ENCODE results near the gene SCAMP4. TPM values are rescaled to one million over a fixed set of nuclear protein-coding genes. Genes with fewer than 3 reads are reported as not detected.

Gene SCAMP4
- total RNA-seq, 1 donor: 70.6 TPM

DNA sequence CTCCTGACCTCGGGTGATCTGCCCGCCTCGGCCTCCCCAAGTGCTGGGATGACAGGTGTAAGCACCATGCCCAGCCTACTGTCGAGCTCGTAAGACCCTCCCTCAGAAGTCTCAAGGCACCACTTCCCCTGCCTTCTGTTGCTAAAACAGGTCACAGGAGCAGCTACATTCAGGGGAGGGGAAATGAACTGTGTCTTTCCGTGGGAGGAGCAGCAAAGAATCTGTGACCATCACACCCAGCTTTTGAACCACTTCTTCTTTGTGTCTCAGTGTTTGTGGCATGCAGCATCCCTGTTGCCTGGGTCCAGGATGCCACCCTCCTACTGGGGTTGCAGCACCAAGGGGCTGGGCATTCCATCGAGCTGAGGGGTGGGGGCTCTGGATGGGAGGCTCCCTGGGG, 28.0 kb downstream of the SCAMP4 start:
- Histone ChIP-seq H3K4me2 (ENCODE audit: insufficient read depth, low read length) (no peak overlapping the region), H3K4me3 (ENCODE audit: insufficient read depth, low read length) (no peak overlapping the region), H3K4me1 (ENCODE audit: insufficient read depth, low read length) (peaks cover 9% of the 10 kb centered on the region), H3K27ac (ENCODE audit: low read depth, low read length) (no peak overlapping the region), H2AFZ (ENCODE audit: low read length) (no peak overlapping the region), H3K9me3 (ENCODE audit: low read depth, low read length) (no peaks in the 10 kb centered on the region), H3K79me2 (ENCODE audit: insufficient read depth, low read length) (no peaks in the 10 kb centered on the region), H4K20me1 (ENCODE audit: insufficient read depth, low read length) (no peaks in the 10 kb centered on the region), H3K27me3 (ENCODE audit: insufficient read depth, low read length) (no peaks in the 10 kb centered on the region), H3K36me3 (ENCODE audit: insufficient read depth, low read length) (no peaks in the 10 kb centered on the region)
- TF ChIP-seq, protein P1, sequence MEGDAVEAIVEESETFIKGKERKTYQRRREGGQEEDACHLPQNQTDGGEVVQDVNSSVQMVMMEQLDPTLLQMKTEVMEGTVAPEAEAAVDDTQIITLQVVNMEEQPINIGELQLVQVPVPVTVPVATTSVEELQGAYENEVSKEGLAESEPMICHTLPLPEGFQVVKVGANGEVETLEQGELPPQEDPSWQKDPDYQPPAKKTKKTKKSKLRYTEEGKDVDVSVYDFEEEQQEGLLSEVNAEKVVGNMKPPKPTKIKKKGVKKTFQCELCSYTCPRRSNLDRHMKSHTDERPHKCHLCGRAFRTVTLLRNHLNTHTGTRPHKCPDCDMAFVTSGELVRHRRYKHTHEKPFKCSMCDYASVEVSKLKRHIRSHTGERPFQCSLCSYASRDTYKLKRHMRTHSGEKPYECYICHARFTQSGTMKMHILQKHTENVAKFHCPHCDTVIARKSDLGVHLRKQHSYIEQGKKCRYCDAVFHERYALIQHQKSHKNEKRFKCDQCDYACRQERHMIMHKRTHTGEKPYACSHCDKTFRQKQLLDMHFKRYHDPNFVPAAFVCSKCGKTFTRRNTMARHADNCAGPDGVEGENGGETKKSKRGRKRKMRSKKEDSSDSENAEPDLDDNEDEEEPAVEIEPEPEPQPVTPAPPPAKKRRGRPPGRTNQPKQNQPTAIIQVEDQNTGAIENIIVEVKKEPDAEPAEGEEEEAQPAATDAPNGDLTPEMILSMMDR (IDR thresholded peaks at IDR 0.05; ENCODE audit: extremely low read depth, low read depth, low read length): no peak
- DNase-seq (ENCODE audit: insufficient read length, low spot score, missing footprints): no peak

DNA sequence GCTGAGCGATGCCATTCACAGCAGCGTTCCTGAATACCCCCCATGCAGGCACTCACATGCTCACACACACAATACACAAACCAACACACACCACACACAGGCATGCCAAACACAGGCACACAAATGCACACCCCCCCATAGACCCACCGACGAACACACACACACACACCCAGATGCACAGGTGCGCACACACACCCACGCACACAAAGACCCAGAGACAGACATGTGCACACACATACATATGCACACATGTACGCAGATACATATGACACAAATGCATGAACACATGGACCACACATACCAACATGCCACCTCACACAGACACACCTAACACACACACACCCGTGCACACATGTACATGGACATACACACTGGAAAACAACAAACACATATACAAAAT, 28.7 kb downstream of the SCAMP4 start:
- H3K27ac ChIP-seq (ENCODE audit: low read depth, low read length): no peak overlapping the region
- H3K4me2 ChIP-seq (ENCODE audit: insufficient read depth, low read length): no peak overlapping the region
- peak; percentile 73 for DNase-seq (ENCODE audit: insufficient read length, low spot score, missing footprints)
- H2AFZ ChIP-seq (ENCODE audit: low read length): no peak overlapping the region
- H3K79me2 ChIP-seq (ENCODE audit: insufficient read depth, low read length): no peaks in the 10 kb centered on the region
- no peaks in the 10 kb centered on the region for H3K36me3 ChIP-seq (ENCODE audit: insufficient read depth, low read length)
- H3K4me1 ChIP-seq (ENCODE audit: insufficient read depth, low read length): peaks cover 9% of the 10 kb centered on the region
- no peak overlapping the region for H3K4me3 ChIP-seq (ENCODE audit: insufficient read depth, low read length)
- no peaks in the 10 kb centered on the region for H3K9me3 ChIP-seq (ENCODE audit: low read depth, low read length)
- no peaks in the 10 kb centered on the region for H3K27me3 ChIP-seq (ENCODE audit: insufficient read depth, low read length)
- no peaks in the 10 kb centered on the region for H4K20me1 ChIP-seq (ENCODE audit: insufficient read depth, low read length)
- TF ChIP-seq, protein P1 (IDR thresholded peaks at IDR 0.05; ENCODE audit: extremely low read depth, low read depth, low read length): no peak

DNA sequence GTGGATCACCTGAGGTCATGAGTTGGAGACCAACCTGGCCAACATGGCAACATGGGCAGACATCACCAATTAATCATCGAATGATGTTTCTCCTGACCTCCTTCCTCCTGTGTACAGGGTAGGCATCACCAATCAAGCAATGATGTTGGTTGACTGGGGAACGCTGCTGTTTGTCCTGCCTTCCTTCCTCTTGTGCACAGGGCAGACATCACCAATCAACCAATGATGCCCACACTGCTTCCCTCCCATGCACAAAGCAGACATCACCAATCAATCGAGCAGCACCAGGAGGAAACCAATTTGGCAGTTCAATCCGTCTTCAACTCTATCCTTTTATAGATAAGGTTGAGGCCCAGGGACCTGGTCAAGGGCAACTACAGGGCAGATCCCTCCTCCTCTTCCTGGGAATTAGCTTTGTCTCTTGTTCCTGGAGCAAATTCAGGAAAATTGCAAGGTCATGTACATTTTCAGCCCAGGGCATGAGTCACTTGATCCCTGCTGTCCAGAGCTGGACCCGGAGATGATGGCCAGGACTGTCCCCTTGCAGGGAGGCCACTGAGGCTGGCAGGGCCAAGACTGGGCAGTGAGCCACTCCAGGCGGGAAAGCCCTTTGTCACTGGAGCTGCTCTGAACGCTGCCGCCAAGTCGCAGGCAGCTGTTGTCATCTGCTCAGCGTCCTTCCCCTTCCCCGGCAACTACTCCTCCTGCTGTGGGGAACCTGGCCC, 30.4 kb downstream of the SCAMP4 start:
- Histone ChIP-seq H2AFZ (ENCODE audit: low read length) (no peak overlapping the region), H3K36me3 (ENCODE audit: insufficient read depth, low read length) (no peaks in the 10 kb centered on the region), H3K4me2 (ENCODE audit: insufficient read depth, low read length) (no peak overlapping the region)

DNA sequence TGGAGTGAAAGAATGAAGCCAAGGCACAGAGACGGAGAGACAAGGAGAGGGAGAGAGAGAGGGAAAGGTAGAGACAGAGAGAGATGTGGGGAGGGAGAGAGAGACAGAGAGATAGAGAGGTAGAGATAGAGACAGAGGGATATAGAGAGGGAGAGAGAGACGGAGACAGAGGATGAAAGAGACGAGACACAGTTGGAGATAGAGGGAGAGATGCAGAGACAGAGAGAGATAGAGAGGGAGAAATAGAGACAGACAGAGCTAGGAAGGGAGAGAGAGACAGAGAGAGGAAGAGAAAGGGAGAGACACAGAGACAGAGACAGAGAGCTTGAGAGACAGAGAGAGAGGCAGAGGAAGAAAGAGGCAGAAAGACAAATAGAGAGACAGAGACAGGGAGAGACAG, 31.2 kb downstream of the SCAMP4 start:
- no peaks in the 10 kb centered on the region for H3K27me3 ChIP-seq (ENCODE audit: insufficient read depth, low read length)
- no peaks in the 10 kb centered on the region for H3K9me3 ChIP-seq (ENCODE audit: low read depth, low read length)
- peaks cover 1% of the 10 kb centered on the region for H3K79me2 ChIP-seq (ENCODE audit: insufficient read depth, low read length)
- no peak overlapping the region for H3K4me3 ChIP-seq (ENCODE audit: insufficient read depth, low read length)
- H3K36me3 ChIP-seq (ENCODE audit: insufficient read depth, low read length): no peaks in the 10 kb centered on the region
- TF ChIP-seq, protein P1 (IDR thresholded peaks at IDR 0.05; ENCODE audit: extremely low read depth, low read depth, low read length): no peak
- DNase-seq (ENCODE audit: insufficient read length, low spot score, missing footprints): no peak
- H4K20me1 ChIP-seq (ENCODE audit: insufficient read depth, low read length): no peaks in the 10 kb centered on the region
- H3K4me2 ChIP-seq (ENCODE audit: insufficient read depth, low read length): no peak overlapping the region
- peaks cover 11% of the 10 kb centered on the region for H3K4me1 ChIP-seq (ENCODE audit: insufficient read depth, low read length)
- no peak overlapping the region for H3K27ac ChIP-seq (ENCODE audit: low read depth, low read length)
- H2AFZ ChIP-seq (ENCODE audit: low read length): no peak overlapping the region

More for the DNA sequence above, 30.4 kb downstream of the SCAMP4 start:
- Histone ChIP-seq H3K4me3 (ENCODE audit: insufficient read depth, low read length) (no peak overlapping the region), H3K9me3 (ENCODE audit: low read depth, low read length) (no peaks in the 10 kb centered on the region), H3K27me3 (ENCODE audit: insufficient read depth, low read length) (no peaks in the 10 kb centered on the region), H4K20me1 (ENCODE audit: insufficient read depth, low read length) (no peaks in the 10 kb centered on the region), H3K79me2 (ENCODE audit: insufficient read depth, low read length) (no peaks in the 10 kb centered on the region), H3K4me1 (ENCODE audit: insufficient read depth, low read length) (peaks cover 11% of the 10 kb centered on the region), H3K27ac (ENCODE audit: low read depth, low read length) (no peak overlapping the region)
- DNase-seq (ENCODE audit: insufficient read length, low spot score, missing footprints): peak; percentile 58
- TF ChIP-seq, protein P1 (IDR thresholded peaks at IDR 0.05; ENCODE audit: extremely low read depth, low read depth, low read length): no peak
